ENCODE data around the gene DSTYK. TPM values are rescaled to one million over a fixed set of nuclear protein-coding genes. Genes with fewer than 3 reads are reported as not detected.

Gene DSTYK
- total RNA-seq, 2 donors from 2014 or later, result 6.5 to 8.6 TPM

DNA sequence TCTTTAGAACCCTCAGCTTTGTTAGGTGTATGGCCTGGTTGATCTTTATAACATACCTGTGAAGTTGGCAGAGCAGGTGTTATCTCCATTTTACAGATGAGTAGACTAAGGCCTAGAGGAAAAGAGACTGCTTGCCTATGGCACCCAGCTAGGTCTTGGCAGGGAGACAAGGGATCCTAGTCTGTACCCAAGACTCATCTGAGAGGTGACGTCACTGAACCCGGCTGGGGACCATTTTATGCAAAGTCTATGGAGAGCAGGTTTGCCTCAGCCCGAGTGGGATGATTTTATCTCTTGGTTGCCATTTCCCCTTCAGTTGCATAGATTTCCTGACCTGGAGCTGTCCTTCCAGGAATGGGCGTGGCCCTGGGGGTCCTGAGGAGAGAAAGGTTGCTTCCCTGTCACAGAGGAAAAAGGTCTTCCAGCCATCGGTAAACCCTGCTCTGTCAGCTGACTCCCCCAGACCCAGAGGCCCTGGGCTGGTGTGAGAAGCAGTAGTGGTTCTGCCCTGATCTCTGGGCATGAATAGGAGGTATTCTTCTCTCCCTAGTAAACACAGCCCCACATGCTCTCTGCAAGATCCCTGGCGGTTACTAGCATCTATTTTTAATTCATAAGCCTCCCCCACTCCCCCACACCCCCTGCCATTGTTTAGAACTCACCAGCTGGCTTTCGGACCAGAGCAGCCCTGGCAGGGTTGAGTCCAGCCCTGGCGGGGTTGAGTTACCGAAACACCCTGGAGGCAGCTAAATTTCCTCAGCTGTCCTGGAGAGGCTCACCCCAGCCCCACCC is 35.8 kb upstream of the DSTYK start:
- DNase-seq (no peak), ATAC-seq (no peak)
- Histone ChIP-seq H3K27me3 (no peaks in the 10 kb centered on the region), H3K9me3 (no peaks in the 10 kb centered on the region), H3K4me3 (no peak overlapping the region), H3K36me3 (replicated peaks in 1 of 2; ENCODE audit: insufficient read depth in 1 of 2, low read depth in 2 of 2) (no peaks in the 10 kb centered on the region), H3K4me1 (peaks cover 14% of the 10 kb centered on the region), H3K27ac (no peak overlapping the region)
- TF ChIP-seq, protein P1, sequence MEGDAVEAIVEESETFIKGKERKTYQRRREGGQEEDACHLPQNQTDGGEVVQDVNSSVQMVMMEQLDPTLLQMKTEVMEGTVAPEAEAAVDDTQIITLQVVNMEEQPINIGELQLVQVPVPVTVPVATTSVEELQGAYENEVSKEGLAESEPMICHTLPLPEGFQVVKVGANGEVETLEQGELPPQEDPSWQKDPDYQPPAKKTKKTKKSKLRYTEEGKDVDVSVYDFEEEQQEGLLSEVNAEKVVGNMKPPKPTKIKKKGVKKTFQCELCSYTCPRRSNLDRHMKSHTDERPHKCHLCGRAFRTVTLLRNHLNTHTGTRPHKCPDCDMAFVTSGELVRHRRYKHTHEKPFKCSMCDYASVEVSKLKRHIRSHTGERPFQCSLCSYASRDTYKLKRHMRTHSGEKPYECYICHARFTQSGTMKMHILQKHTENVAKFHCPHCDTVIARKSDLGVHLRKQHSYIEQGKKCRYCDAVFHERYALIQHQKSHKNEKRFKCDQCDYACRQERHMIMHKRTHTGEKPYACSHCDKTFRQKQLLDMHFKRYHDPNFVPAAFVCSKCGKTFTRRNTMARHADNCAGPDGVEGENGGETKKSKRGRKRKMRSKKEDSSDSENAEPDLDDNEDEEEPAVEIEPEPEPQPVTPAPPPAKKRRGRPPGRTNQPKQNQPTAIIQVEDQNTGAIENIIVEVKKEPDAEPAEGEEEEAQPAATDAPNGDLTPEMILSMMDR (IDR thresholded peaks at IDR 0.05), result no peak
- TF ChIP-seq POLR2A (IDR thresholded peaks at IDR 0.05), result no peak
- WGBS, 2 donors, result 69 to 80% methylated on average over 7 to 9 of the region's 9 CpGs
- intact Hi-C loops (cut with DNase I), result no loop called here

DNA sequence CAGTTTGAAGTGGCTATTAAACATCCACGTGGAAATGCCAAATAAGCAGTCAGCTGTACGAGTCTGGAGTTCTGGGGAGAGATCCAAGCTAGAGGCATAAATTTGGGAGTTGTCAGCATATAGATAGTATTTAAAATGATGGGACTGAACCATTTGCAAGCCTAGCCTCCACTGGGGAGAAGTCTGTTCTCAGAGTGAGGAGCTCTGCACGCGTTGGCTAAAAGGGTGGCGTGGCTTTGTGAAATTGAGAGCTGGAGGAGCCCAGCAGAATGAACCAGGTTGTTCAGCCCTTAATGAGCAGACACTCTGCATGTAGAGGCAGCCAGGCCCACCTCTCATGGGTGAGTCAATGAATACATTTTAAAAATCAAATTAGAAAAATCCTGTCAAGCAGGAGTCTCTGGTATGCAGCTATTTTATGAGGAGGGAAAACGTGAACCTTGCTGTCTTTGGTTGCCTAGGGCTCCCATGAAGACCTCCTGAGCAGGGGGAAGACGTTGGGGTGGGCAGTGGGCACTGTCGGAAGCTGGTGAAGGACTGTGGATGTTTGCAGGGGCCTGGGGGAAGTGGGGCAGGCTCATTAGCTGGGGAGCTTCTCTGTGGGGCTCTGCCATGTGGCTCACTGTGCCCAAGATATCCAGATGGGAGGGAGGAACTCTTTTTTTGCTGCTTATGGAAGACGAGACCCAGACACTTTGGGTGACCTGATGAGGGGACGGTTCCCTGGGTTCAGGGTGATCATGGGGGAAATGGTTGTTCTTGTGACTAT is 35.0 kb upstream of the DSTYK start:
- Histone ChIP-seq H3K4me3 (no peak overlapping the region), H3K36me3 (replicated peaks in 1 of 2; ENCODE audit: insufficient read depth in 1 of 2, low read depth in 2 of 2) (no peaks in the 10 kb centered on the region), H3K4me1 (peaks cover 14% of the 10 kb centered on the region), H3K27ac (no peak overlapping the region), H3K27me3 (no peaks in the 10 kb centered on the region), H3K9me3 (no peaks in the 10 kb centered on the region)
- 81 to 85% methylated on average over 10 of the region's 10 CpGs for WGBS, 2 donors
- ATAC-seq (no peak), DNase-seq (no peak)
- intact Hi-C loops (cut with DNase I), result no loop called here
- TF ChIP-seq POLR2A (IDR thresholded peaks at IDR 0.05), result no peak
- TF ChIP-seq, protein P1 (IDR thresholded peaks at IDR 0.05), result no peak

DNA sequence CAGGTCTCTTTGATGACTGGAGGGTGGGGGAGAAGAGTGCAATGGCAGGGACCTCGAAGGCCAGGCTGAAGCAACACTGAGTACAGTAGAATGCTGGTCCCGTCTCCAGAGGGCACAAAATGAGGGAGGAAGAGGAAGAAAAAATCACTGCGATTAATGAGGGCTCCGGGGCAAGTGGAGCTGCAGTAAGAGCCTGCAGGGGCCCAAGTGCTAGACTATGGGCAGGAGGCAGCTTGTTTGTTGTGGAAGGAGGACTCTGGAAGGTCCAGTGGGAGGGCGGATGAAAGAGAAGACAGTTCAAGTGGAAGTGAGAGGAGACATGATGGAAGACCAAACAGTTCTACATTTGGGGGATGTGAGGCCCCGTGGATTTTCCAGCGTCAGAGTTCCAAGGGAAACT is 33.6 kb upstream of the DSTYK start:
- TF ChIP-seq, protein P1 (IDR thresholded peaks at IDR 0.05), result no peak
- no peak for TF ChIP-seq POLR2A (IDR thresholded peaks at IDR 0.05)

DNA sequence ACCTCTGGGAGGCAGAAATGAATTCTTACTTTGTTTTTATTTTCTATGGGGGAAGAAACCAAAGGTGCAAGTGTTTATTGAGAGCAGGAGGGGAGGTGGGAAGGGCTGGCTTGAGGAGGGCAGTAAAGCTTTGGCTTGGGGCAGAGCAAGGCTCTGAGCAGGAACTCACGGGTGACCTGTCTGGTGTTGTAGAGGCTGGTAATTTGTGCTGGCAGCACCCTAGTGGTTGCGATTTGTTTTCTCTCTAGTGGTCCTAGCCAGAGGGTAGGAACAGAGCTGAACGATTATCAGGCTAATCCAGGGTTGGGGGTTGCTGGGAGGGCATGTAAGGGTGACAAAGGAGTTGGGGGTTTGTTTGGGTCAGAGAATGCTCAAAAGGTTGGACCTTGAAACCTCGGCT is 32.9 kb upstream of the DSTYK start:
- no peaks in the 10 kb centered on the region for H3K36me3 ChIP-seq (replicated peaks in 1 of 2; ENCODE audit: insufficient read depth in 1 of 2, low read depth in 2 of 2)
- DNase-seq, result no peak
- H3K4me3 ChIP-seq, result no peak overlapping the region
- no peaks in the 10 kb centered on the region for H3K27me3 ChIP-seq
- intact Hi-C loops (cut with DNase I), result no loop called here
- TF ChIP-seq POLR2A (IDR thresholded peaks at IDR 0.05), result no peak
- TF ChIP-seq, protein P1 (IDR thresholded peaks at IDR 0.05), result no peak
- H3K27ac ChIP-seq, result no peak overlapping the region
- H3K9me3 ChIP-seq, result no peaks in the 10 kb centered on the region
- H3K4me1 ChIP-seq, result peaks cover 9% of the 10 kb centered on the region
- no peak for ATAC-seq
- WGBS, 2 donors, result 61 to 81% methylated on average over 4 of the region's 4 CpGs

More for the DNA sequence above, 33.6 kb upstream of the DSTYK start:
- no peaks in the 10 kb centered on the region for H3K27me3 ChIP-seq
- no peaks in the 10 kb centered on the region for H3K36me3 ChIP-seq (replicated peaks in 1 of 2; ENCODE audit: insufficient read depth in 1 of 2, low read depth in 2 of 2)
- no peak overlapping the region for H3K27ac ChIP-seq
- intact Hi-C loops (cut with DNase I), result no loop called here
- ATAC-seq (no peak), DNase-seq (no peak)
- no peaks in the 10 kb centered on the region for H3K9me3 ChIP-seq
- H3K4me1 ChIP-seq, result peaks cover 14% of the 10 kb centered on the region
- no peak overlapping the region for H3K4me3 ChIP-seq
- WGBS, 2 donors, result 85 to 86% methylated on average over 7 of the region's 7 CpGs

Data from body of pancreas (tissue), 4 donors.